ENCODE results near the gene UBE2E2.

UBE2E2 gene

DNA sequence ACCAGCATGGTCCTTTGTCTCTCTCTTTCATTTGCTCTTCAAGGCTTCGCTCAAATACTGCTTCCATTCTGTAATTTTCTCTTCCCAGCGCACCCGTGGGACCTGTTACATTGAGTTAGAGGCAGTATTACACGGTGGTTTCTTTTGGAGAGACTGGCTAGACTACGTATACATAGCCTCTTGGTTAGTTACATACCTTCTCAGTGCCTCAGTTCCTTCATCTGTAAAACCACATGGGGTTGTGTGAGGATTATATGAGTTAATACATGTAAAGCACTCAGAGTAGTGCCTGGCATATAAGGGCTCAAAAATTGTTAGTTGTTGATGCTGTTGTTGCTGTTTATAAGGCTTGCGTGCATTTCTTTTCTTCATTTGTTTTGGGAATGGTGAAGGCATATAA lies 33.8 kb downstream of the UBE2E2 start:
- no peak for DNase-seq (ENCODE audit: low read depth)
- TF ChIP-seq, protein P1, sequence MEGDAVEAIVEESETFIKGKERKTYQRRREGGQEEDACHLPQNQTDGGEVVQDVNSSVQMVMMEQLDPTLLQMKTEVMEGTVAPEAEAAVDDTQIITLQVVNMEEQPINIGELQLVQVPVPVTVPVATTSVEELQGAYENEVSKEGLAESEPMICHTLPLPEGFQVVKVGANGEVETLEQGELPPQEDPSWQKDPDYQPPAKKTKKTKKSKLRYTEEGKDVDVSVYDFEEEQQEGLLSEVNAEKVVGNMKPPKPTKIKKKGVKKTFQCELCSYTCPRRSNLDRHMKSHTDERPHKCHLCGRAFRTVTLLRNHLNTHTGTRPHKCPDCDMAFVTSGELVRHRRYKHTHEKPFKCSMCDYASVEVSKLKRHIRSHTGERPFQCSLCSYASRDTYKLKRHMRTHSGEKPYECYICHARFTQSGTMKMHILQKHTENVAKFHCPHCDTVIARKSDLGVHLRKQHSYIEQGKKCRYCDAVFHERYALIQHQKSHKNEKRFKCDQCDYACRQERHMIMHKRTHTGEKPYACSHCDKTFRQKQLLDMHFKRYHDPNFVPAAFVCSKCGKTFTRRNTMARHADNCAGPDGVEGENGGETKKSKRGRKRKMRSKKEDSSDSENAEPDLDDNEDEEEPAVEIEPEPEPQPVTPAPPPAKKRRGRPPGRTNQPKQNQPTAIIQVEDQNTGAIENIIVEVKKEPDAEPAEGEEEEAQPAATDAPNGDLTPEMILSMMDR (conservative IDR thresholded peaks at IDR 0.05; ENCODE audit: control insufficient read depth, insufficient read depth, low read depth, low read length), result no peak
- H3K4me3 ChIP-seq (ENCODE audit: control insufficient read depth, low read depth, low read length), result no peak overlapping the region

DNA sequence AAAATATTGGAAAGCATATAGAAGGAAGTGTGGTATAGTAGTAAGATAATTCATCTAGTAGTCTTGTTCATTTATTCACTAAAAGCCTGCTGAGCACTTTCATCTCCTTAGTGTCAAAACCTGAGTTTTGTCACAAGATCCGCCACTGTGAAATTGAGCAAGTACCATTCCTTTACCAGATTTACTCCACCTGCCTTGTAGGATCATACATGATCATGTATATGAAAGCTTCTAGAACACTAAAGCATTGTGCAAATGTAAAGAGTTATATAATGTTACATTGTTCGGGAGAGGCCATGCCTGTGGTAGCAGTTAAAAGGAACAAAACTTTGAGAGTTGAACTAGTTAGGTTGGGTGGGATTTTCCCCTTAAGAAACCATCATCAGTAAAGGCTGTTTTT lies 35.0 kb downstream of the UBE2E2 start:
- TF ChIP-seq, protein P1 (conservative IDR thresholded peaks at IDR 0.05; ENCODE audit: control insufficient read depth, insufficient read depth, low read depth, low read length), result no peak
- no peak overlapping the region for H3K4me3 ChIP-seq (ENCODE audit: control insufficient read depth, low read depth, low read length)
- DNase-seq (ENCODE audit: low read depth), result no peak

DNA sequence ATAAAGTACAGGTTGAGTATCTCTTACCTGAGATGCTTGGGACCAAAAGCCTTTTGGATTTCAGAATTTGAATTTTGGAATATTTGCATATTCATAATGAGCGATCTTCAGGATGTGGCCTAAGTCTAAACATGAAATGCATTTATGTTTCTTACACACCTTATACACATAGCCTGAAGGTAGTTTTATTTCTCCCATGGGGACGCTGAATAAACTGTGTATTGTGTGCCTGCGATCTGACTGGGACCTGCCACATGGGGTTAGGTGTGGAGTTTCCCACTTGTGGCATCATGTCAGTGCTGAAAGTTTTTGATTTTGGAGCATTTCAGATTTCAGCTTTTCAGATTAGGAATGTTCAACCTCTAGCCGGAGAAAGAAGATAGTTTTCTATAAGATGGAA lies 35.5 kb downstream of the UBE2E2 start:
- no peak overlapping the region for H3K4me3 ChIP-seq (ENCODE audit: control insufficient read depth, low read depth, low read length)
- TF ChIP-seq, protein P1 (conservative IDR thresholded peaks at IDR 0.05; ENCODE audit: control insufficient read depth, insufficient read depth, low read depth, low read length), result no peak
- DNase-seq (ENCODE audit: low read depth), result no peak

DNA sequence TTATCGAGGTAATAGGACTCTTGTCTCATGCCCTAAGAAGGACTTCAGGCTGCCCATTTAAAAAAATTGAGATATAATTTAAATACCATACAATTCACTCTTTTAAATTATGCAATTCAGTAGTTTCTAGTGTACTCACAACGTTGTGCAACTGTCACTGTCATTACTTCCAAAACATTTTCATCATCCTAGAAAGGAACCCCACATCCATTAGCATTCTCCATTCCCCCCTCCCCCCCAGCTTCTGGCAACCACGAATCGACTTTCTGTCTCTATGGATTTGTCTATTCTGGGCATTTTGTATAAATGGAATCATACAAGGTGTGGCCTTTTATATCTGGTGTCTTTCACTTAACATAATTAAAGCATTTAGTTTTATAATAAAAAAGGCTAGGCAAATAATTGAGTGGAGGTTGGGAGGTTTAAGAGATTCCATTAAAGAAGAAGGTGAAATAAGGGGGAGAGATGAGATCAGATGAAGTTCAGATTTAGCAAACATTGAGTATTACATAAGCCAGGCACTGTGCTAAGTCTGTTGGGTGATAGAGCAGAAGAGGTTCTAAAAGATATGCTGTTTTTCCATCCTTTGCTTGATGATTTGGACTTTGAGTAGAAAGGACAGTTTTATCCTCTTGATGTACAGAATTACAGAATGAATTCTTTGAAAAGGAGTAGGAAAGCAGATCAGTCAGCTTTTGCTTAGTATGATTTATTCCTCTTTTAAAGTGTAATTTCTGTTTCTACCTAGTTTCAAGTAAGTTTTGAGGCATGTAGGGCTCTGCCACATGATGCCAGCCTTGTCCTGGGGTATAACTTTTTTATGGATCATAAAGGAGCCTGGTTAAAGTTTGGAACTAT lies 36.3 kb downstream of the UBE2E2 start:
- H3K4me3 ChIP-seq (ENCODE audit: control insufficient read depth, low read depth, low read length), result no peak overlapping the region
- no peak for DNase-seq (ENCODE audit: low read depth)
- TF ChIP-seq, protein P1 (conservative IDR thresholded peaks at IDR 0.05; ENCODE audit: control insufficient read depth, insufficient read depth, low read depth, low read length), result no peak

DNA sequence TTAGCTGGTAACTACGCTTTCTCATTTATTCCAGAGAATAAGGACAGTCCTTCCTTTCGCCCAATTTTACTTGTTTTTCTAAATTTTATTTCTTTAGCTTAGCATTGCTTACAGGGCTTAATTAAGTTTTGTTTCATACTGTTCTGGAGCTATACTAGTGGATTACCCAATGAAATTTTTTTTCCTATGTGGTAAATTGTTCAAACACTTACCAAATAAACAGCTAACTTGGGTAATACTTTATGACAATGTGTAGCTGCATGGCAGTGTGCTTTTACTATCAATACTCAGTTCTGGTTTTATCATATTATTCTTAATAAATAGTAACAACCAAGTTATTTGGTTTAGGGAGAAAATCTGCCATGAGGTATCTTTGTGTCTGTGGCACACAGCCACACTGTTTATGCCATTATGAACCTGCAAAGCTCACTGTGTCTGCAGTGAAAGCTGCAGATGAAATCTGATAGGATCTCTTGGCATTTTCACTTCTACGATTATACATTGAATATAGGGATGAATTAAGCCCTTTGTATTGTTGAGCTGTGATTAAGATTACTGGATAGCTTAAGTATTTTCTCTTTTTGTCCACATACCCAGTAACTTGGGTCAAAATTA lies 37.2 kb downstream of the UBE2E2 start:
- no peak overlapping the region for H3K4me3 ChIP-seq (ENCODE audit: control insufficient read depth, low read depth, low read length)
- TF ChIP-seq, protein P1 (conservative IDR thresholded peaks at IDR 0.05; ENCODE audit: control insufficient read depth, insufficient read depth, low read depth, low read length), result no peak
- DNase-seq (ENCODE audit: low read depth), result no peak

DNA sequence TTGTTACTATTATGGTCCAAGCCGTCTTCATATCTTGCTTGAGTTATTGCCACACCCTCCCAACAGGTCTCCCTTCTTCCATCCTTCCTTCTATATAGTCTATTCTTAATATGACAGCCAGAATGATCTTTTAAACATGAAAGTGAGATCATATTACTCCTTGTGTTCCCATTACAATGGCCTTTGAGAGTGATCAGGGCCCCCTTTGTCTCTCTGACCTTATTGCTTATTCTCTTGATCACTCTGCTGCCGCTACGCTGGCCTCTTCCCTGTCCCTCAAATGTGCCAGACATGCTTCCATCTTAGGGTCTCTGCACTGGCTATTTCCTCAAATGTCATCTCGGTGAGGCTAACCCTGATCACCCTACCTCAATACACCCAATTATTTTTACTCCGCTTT lies 38.1 kb downstream of the UBE2E2 start:
- no peak for DNase-seq (ENCODE audit: low read depth)
- no peak overlapping the region for H3K4me3 ChIP-seq (ENCODE audit: control insufficient read depth, low read depth, low read length)
- TF ChIP-seq, protein P1 (conservative IDR thresholded peaks at IDR 0.05; ENCODE audit: control insufficient read depth, insufficient read depth, low read depth, low read length), result no peak

All from fibroblast of mammary gland (primary cell).